ENCODE results near the gene NPIPB6. TPM values are rescaled to one million over a fixed set of nuclear protein-coding genes. Genes with fewer than 3 reads are reported as not detected.
"Not testable (repeated sequence)": the region's sequence is repeated elsewhere in the genome, so short reads cannot be mapped to it uniquely, and the experiment has no call there.

Gene NPIPB6
- 1.2 TPM in 1 of 2 replicates, not detected in the other for total RNA-seq (2014; rRNA removed; shearing (Covaris generic))

DNA sequence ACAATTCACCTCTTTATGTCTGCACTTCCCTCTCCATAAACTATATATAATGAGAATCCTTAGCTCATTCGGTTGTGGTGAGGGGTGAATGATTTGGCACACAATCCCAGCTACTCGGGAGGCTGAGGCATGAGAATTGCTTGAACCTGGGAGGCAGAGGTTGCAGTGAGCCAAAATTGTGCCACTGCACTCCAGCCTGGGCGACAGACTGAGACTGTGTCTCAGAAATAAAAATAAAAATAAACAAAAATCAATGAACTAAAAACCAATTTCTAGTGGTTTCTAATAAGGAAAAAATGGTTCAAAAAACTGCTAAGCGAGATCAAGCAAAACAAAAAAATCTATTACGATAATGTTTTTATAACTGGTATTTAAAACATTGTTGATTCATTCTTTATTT, at the start of gene NPIPB6:
Gene NPIPB6, minus strand, starts transcription at position 101 of the 400 bp plus-strand sequence. CDS start 686 bp downstream, outside the sequence.
- DNase-seq (ENCODE audit: low read depth in 1 of 2, low spot score in 2 of 2); H3K4me3 ChIP-seq; H3K4me1 ChIP-seq (replicated peaks); H3K27me3 ChIP-seq (replicated peaks); H3K27ac ChIP-seq; H3K36me3 ChIP-seq; H3K9me3 ChIP-seq (replicated peaks): not testable (repeated sequence)

DNA sequence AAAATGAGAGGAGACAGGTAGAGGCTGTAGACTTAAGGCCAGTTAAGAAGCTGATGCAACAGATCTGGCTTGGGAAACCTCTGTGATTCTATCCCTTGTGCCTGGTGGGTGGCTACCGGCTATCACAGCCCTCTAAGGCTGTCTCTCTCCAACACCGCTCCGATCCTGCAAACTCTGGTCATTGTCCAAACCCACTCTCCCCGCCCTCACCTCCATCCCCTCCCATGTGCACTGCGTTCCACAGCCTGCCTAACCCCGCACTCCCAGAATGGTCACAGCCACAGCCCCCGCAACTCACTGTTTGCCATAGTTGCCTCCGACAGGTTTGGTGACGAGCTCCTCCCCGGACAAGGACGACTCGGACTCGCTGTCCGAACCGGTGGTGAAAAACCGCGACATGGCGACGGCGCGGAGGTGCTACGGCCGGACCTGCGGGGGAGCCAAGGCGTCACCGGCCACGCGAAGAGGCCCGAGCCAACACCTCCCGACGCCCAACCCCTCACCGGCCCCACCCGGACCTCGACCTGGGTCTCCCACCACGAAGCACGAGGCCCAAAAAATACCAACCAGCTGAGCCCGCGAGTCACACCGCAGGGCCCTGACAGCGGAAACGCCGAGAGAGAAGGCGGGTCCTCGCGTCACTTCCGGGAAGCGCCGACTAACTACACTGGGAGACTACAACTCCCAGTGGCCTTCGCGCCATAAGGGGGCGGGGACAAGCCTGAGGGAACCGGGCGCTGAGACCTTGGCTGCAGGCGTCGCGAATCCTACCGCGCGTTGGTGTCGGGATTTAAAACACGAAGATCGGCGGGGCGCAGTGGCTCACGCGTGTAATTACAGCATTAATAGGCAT, 40.1 kb upstream of the NPIPB6 start, which contains the start of gene EIF3CL:
Gene EIF3CL, minus strand, starts transcription at position 622 of the 853 bp plus-strand sequence. Its CDS starts 223 bp downstream, at position 399.
- H3K36me3 ChIP-seq; H3K4me3 ChIP-seq; H3K27me3 ChIP-seq (replicated peaks); H3K9me3 ChIP-seq (replicated peaks); H3K4me1 ChIP-seq (replicated peaks); H3K27ac ChIP-seq; DNase-seq (ENCODE audit: low read depth in 1 of 2, low spot score in 2 of 2): not testable (repeated sequence)

DNA sequence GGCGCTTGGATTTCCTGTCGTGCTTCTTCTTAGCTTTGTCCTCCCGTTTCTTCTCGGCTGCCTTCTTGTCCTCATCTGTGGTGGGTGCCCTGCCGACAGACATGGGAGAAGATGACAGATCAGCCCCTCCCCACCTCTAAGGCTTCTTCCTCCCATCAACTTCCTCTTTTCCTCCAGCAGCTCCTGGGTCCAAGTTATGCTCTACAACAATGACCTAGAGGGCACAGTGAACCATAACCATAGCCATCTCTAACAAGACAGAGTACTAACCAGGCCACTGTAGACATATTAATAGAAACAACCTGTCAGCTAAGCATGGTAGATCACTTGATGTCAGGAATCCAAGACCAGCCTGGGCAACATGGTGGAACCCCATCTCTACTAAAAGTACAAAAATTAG, 28.7 kb upstream of the NPIPB6 start:
- not testable (repeated sequence) for H3K27me3 ChIP-seq (replicated peaks); H3K27ac ChIP-seq; H3K4me1 ChIP-seq (replicated peaks); H3K4me3 ChIP-seq; H3K9me3 ChIP-seq (replicated peaks); H3K36me3 ChIP-seq; DNase-seq (ENCODE audit: low read depth in 1 of 2, low spot score in 2 of 2)

DNA sequence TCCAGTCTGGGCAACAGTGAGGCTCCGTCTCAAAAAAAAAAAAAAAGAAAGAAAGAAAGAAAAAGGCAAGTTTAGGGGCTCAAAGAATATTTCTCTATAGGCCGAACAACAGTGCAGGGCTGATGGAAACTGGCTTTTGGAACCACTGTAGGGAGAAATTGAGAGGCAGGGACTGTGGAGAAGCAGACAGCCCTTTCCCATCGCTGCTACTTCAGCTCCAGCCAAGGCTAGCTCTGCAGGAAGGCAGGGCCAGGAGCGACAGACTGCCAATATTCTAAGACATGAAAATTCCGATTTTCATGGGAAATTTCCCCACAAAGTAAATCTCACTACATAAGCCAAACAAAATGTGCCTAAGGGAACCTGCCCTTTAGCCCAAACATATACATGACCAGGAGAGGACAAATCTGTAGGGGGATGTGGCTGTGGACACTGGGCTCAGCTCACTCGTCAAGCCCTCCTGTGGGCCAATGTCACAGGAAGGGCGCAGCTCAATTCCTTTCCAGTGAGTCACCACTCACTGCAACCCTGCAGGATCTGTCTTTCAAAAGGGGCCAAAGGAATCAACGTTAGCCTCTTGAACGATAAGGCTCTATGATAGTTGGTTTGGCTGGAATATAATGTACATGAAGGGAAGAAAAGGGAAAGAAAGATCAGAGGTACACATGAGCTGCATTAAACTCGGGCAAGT, 19.0 kb upstream of the NPIPB6 start:
- not testable (repeated sequence) for H3K4me3 ChIP-seq; H3K27ac ChIP-seq; H3K4me1 ChIP-seq (replicated peaks); DNase-seq (ENCODE audit: low read depth in 1 of 2, low spot score in 2 of 2); H3K9me3 ChIP-seq (replicated peaks); H3K27me3 ChIP-seq (replicated peaks); H3K36me3 ChIP-seq

DNA sequence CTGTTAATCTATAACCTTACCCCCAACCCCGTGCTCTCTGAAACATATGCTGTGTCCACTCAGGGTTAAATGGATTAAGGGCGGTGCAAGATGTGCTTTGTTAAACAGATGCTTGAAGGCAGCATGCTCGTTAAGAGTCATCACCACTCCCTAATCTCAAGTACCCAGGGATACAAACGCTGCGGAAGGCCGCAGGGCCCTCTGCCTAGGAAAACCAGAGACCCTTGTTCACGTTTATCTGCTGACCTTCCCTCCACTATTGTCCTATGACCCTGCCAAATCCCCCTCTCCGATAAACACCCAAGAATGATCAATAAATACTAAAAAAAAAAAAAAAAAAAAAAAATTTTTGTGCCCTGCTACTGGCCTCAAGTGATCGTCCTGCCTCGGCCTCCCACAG, 14.5 kb upstream of the NPIPB6 start:
- H3K36me3 ChIP-seq; H3K4me1 ChIP-seq (replicated peaks); DNase-seq (ENCODE audit: low read depth in 1 of 2, low spot score in 2 of 2); H3K4me3 ChIP-seq; H3K27me3 ChIP-seq (replicated peaks); H3K27ac ChIP-seq; H3K9me3 ChIP-seq (replicated peaks): not testable (repeated sequence)

DNA sequence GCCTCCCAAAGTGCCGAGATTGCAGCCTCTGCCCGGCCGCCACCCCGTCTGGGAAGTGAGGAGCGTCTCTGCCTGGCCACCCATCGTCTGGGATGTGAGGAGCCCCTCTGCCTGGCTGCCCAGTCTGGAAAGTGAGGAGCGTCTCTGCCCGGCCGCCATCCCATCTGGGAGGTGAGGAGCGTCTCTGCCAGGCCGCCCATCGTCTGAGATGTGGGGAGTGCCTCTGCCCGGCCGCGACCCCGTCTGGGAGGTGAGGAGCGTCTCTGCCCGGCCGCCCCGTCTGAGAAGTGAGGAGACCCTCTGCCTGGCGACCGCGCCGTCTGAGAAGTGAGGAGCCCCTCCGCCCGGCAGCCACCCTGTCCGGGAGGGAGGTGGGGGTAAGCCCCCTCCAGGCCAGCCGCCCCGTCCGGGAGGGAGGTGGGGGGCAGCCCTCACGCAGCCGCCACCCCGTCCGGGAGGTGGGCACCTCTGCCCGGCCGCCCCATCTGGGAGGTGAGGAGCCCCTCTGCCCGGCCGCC, 13.9 kb upstream of the NPIPB6 start:
- H3K4me3 ChIP-seq; H3K27ac ChIP-seq; H3K4me1 ChIP-seq (replicated peaks); DNase-seq (ENCODE audit: low read depth in 1 of 2, low spot score in 2 of 2); H3K36me3 ChIP-seq; H3K9me3 ChIP-seq (replicated peaks); H3K27me3 ChIP-seq (replicated peaks): not testable (repeated sequence)

DNA sequence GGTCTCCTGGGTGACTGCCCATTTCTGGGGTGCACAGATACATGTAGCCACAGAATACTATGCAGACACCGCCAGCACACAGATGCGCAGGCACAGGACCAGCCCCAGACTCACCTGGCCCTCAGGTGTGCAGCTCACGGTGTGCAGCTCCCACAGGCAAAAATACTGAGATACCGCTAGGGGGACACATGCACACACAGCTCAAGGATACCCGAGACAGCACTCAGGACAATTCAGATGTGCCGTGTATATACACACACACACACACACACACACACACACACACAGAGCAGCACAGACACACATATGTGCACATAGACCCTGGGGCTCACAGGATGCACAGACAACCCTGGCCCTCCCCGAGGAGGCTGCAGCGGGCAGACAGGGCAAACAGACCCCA, 11.8 kb upstream of the NPIPB6 start:
- H3K27me3 ChIP-seq (replicated peaks); H3K36me3 ChIP-seq; DNase-seq (ENCODE audit: low read depth in 1 of 2, low spot score in 2 of 2); H3K27ac ChIP-seq; H3K4me3 ChIP-seq; H3K9me3 ChIP-seq (replicated peaks); H3K4me1 ChIP-seq (replicated peaks): not testable (repeated sequence)

DNA sequence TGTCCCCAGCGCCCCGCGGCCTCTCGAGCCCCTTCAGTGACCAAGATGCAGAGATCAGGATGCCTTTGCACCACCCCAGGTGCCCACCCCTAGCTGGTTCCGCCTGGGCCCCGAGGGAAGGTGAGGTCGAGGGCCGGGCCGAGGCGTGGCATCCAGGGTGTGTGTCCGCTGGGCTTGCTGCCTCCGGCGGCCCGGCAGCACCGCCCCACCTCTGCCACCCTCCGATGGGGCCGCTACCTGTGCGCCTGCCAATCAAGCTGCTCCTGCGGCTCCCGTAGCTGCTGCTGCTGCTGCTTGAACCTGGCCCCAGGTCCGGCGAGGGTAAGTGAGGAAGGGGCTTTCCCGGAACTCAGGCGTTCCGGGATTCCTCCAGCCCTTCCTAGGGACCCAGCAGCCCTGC, 11.0 kb upstream of the NPIPB6 start:
- DNase-seq (ENCODE audit: low read depth in 1 of 2, low spot score in 2 of 2); H3K27ac ChIP-seq; H3K27me3 ChIP-seq (replicated peaks); H3K9me3 ChIP-seq (replicated peaks); H3K4me1 ChIP-seq (replicated peaks); H3K36me3 ChIP-seq; H3K4me3 ChIP-seq: not testable (repeated sequence)

DNA sequence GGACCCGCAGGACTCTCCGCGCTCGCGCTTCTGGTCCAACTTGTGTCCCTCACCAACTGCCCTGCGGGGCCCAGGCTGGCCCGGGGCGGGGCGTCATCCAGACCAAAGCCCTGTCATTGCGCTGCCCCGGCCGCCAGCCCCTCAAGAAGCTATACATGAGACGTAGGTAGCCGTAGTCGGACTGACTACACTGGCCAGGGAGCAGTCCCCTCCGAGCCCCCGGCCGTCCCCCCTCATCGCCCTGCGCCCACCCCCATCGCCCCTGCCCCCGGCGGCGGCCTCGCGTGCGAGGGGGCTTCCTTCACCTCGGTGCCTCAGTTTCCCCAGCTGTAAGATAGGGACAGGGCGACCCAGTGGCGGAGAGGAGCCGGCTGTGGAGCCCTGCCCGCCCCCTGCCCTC, 4.6 kb upstream of the NPIPB6 start:
- not testable (repeated sequence) for H3K4me3 ChIP-seq; H3K27me3 ChIP-seq (replicated peaks); H3K36me3 ChIP-seq; H3K9me3 ChIP-seq (replicated peaks); H3K27ac ChIP-seq; H3K4me1 ChIP-seq (replicated peaks)
- peak; percentile 0 to 36 for DNase-seq (ENCODE audit: low read depth in 1 of 2, low spot score in 2 of 2)

DNA sequence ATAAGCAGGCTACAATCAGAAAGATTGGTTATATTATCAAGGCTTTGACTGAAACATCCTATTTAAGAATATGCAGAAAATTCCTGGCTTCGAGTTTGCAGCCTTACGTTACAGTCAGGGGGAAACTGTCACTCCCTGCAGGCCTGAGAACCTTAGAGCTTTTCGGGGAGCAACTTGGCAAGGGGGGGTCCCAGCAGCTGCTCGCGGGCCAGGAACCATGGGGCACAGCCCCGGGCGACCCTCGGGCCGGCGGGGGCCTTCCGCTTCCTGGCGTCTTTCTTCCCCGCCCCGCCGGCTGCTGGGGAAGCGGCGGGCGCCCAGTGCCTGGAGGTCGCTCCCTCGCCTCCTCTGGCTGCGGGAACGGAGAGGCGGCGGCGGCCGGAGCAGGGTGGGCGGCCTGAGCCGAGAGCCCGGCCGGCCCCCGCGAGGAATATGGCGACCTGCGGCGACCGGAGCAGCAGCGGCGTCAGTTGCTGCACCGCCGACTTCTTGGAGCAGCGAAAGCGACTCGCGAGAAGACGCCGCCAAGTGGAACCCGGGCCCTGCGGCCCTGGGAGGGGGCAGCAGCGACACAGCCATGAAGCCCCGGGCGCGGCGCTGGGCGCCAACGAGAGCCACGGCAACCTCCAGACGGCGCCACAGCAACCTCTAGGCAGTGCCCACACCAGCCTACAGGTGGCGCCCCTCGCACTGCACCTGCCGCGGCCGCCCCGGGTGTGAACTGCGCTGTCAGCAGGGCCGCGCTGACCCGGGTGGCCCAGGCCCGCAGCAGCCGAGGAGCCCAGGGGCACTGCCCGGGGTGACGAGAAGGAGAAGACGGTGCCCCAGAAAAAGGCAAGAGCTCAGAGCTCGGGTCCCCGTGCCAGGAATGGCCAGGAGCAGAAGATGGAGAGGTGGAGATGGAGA, 1.2 kb upstream of the NPIPB6 start:
- H3K4me1 ChIP-seq (replicated peaks); H3K4me3 ChIP-seq; H3K27ac ChIP-seq; DNase-seq (ENCODE audit: low read depth in 1 of 2, low spot score in 2 of 2); H3K27me3 ChIP-seq (replicated peaks); H3K9me3 ChIP-seq (replicated peaks); H3K36me3 ChIP-seq: not testable (repeated sequence)

DNA sequence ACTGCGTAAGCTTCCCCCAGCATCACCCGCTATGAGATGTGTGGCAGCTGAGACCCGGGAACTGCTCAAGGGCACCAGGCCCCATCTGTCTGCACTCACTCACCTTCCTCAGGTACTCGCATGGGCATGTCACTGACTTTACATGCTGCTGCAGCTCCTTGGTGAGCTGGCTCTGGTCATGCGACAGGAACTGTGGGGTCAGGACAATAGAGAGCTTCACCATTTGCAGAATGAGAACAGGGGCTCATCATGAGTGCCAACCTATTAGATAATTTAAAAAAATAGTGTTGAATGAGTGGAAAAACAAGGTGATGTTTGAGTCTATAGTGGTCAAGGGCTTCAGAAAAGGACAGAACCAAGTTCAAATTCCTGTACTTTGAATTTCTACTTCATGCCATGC, 708 bp downstream of the NPIPB6 start:
- H3K27ac ChIP-seq; H3K4me3 ChIP-seq; H3K27me3 ChIP-seq (replicated peaks); H3K36me3 ChIP-seq; H3K9me3 ChIP-seq (replicated peaks); H3K4me1 ChIP-seq (replicated peaks): not testable (repeated sequence)
- DNase-seq (ENCODE audit: low read depth in 1 of 2, low spot score in 2 of 2) = peak in 1 of 2 experiments; percentile 0

DNA sequence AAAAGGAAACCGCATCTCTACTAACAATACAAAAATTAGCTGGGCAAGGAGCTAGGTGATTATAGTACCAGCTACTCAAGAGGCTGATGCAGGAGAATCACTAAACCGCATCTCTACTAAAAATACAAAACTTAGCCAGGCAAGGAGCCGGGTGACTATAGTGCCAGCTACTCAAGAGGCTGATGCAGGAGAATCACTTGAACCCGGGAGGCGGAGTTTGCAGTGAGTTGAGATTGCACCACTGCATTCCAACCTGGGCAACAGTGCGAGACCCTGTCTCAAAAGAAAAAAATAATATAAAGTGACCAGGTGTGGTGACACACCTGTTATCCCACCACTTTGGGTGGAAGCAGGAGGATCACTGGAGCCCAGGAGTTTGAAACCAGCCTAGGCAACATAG, 25.1 kb downstream of the NPIPB6 start:
- not testable (repeated sequence) for H3K4me1 ChIP-seq (replicated peaks); H3K9me3 ChIP-seq (replicated peaks); DNase-seq (ENCODE audit: low read depth in 1 of 2, low spot score in 2 of 2); H3K27me3 ChIP-seq (replicated peaks); H3K4me3 ChIP-seq; H3K36me3 ChIP-seq; H3K27ac ChIP-seq

DNA sequence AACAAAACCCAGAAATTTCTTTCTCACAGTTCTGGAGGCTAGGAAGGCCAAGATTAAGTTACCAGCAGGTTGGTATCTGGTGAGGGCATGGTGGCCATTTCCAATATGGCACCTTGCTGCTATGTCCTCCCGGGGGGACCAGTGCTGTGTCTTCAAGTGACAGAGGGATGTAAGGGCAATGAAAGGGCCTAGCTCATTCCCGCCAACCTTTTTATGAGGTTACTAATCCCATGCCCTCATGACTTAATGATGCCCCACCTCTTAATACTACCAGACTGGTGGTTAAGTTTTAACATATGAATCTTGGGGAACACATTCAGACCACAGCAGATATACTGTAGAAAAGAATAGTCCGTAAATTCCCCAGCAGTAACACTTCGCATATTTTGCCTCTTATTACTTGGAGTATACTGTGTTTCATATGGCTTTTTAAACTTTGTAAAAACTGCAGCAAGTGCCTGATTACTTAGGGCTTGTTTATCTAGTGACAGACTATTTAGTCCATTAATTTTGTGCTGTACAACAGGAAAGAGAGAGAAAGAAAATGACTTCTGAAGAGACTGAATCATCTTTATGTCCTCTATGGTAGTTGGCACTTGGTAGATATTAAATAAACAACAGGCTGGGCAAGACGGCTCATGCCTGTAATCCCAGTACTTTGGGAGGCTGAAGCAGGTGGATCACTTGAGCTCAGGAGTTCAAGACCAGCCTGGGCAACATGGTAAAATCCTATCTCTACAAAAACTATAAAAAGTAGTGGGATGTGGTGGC, 26.2 kb downstream of the NPIPB6 start:
- not testable (repeated sequence) for H3K9me3 ChIP-seq (replicated peaks); H3K36me3 ChIP-seq; H3K27me3 ChIP-seq (replicated peaks); H3K27ac ChIP-seq; H3K4me1 ChIP-seq (replicated peaks); H3K4me3 ChIP-seq; DNase-seq (ENCODE audit: low read depth in 1 of 2, low spot score in 2 of 2)
